ENCODE data around the gene KANK3.
"Not testable (repeated sequence)": the region's sequence is repeated elsewhere in the genome, so short reads cannot be mapped to it uniquely, and the experiment has no call there.

DNA sequence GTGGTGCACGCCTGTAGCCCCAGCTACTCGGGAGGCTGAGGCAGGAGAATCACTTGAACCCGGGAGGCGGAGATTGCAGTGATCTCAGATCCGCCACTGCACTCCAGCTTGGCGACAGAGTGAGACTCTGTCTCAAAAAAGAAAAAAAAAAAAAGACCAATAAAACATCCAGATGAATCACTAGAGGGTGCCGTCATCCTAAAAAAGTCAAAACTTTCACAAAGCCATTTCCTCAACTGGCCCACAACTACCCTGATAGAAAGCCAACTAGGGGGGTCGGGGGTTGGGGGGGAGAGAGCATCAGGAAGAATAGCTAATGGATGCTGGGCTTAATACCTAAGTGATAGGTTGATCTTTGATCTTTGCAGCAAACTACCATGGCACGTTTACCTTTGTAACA, 24.2 kb downstream of the KANK3 start:
- TF ChIP-seq POLR2A (IDR thresholded peaks at IDR 0.05; ENCODE audit: low read length); GATA1 (IDR thresholded peaks at IDR 0.05; ENCODE audit: low read depth, low read length): not testable (repeated sequence)

Data from erythroblast (primary cell).